B cell (primary cell): ENCODE results near the gene GPRIN2. TPM values are rescaled to one million over a fixed set of nuclear protein-coding genes. Genes with fewer than 3 reads are reported as not detected.

Experiments
- ATAC-seq: fragments of 200-7000 bp; cut with Tn5 transposase; one replicate; pipeline ENCODE4 v1.10.0; 2021; ENCODE audit warnings: low read depth, mild to moderate bottlenecking, moderate number of reproducible peaks, moderate library complexity
- CTCF ChIA-PET: fragments of 350-600 bp; sonication (Branson Sonifier 250); formaldehyde crosslinking; loops from one replicate; lab custom pipeline; 2021; ENCODE audit warnings: antibody characterized with exemption, inconsistent platforms; lab: Charles Lee
- POLR2A ChIA-PET: fragments of 350-600 bp; sonication (Branson Sonifier 250); formaldehyde crosslinking; loops from one replicate; lab custom pipeline; 2021; ENCODE audit warnings: antibody characterized with exemption; lab: Charles Lee
- DNase-seq: peaks from one replicate; pipeline ENCODE4 v3.0.0; 2013
- H2AFZ ChIP-seq: 2 replicates; pipeline ENCODE4 v1.6.1; 2012; ENCODE audit warnings: mild to moderate bottlenecking, low read depth, low read length; ENCODE audit not compliant: insufficient read depth, poor library complexity, severe bottlenecking
- H3K27ac ChIP-seq, 2 donors: 1 replicate in 1 of 2; 2 replicates in 1 of 2; pipeline ENCODE4 v1.5.1; 2012 to 2013; ENCODE audit warnings: low read length in 2 of 2, mild to moderate bottlenecking in 2 of 2, moderate library complexity in 1 of 2
- H3K27me3 ChIP-seq, 4 experiments: fragments of 200-600 bp in 1 of 4; sonication (generic) in 1 of 4; replicated peaks in 1 of 4; 1 replicate in 2 of 4; 2 replicates in 2 of 4; pipeline versions ENCODE4 v1.6.1 to v1.7.0; 2013 to 2016; ENCODE audit warnings: low read length in 3 of 4, mild to moderate bottlenecking in 2 of 4, mixed read lengths in 1 of 4, moderate library complexity in 1 of 4; ENCODE audit not compliant: insufficient read depth in 4 of 4, control insufficient read depth in 3 of 4; ENCODE audit errors: control extremely low read depth in 1 of 4
- H3K36me3 ChIP-seq, 2 experiments: replicated peaks in 1 of 2; 1 replicate in 1 of 2; 2 replicates in 1 of 2; pipeline versions ENCODE4 v1.6.1 to v1.7.1; 2013; ENCODE audit warnings: low read length in 1 of 2; ENCODE audit not compliant: insufficient read depth in 2 of 2, control insufficient read depth in 1 of 2; ENCODE audit errors: control extremely low read depth in 1 of 2, extremely low read depth in 1 of 2
- H3K4me1 ChIP-seq, 2 donors: fragments of 200-600 bp in 1 of 2; sonication (generic) in 1 of 2; 1 replicate in 1 of 2; 2 replicates in 1 of 2; pipeline versions ENCODE4 v1.5.1 to v1.6.1; 2013 to 2017; ENCODE audit warnings: low read length in 2 of 2; ENCODE audit not compliant: control insufficient read depth in 2 of 2, insufficient read depth in 2 of 2
- H3K4me2 ChIP-seq: replicated peaks from 2 replicates; pipeline ENCODE3; 2012; ENCODE audit warnings: mild to moderate bottlenecking, low read depth, low read length; ENCODE audit not compliant: poor library complexity, severe bottlenecking
- H3K4me3 ChIP-seq, 5 experiments: fragments of 200-600 bp in 1 of 5; sonication (generic) in 1 of 5; 1 replicate in 3 of 5; 2 replicates in 2 of 5; pipeline versions ENCODE4 v1.5.1 to v1.7.0; 2011 to 2016; ENCODE audit warnings: low read length in 4 of 5, mild to moderate bottlenecking in 4 of 5, low read depth in 2 of 5, control low read depth in 1 of 5, moderate library complexity in 1 of 5; ENCODE audit not compliant: insufficient read depth in 1 of 5; ENCODE audit errors: control extremely low read depth in 1 of 5, extremely low read depth in 1 of 5
- H3K79me2 ChIP-seq: fragments of 200-600 bp; sonication (generic); one replicate; pipeline ENCODE4 v1.6.0; 2016; ENCODE audit warnings: low read length; ENCODE audit not compliant: control insufficient read depth, insufficient read depth
- H3K9ac ChIP-seq: fragments of 200-600 bp; sonication (generic); 2 replicates; pipeline ENCODE4 v1.6.1; 2017; ENCODE audit warnings: mild to moderate bottlenecking, low read length, moderate library complexity
- H3K9me3 ChIP-seq, 3 donors: one replicate each; pipeline versions ENCODE4 v1.6.1 to v1.7.1; 2013; ENCODE audit warnings: low read length in 2 of 3; ENCODE audit not compliant: control insufficient read depth in 2 of 3, insufficient read depth in 1 of 3; ENCODE audit errors: control extremely low read depth in 1 of 3
- H4K20me1 ChIP-seq: 2 replicates; pipeline ENCODE4 v1.6.0; 2012; ENCODE audit warnings: mild to moderate bottlenecking, low read length; ENCODE audit not compliant: insufficient read depth, control insufficient read depth, poor library complexity, severe bottlenecking
- H3K27ac Mint-ChIP-seq: one replicate; pipeline ENCODE4 v1.8.0; 2021; ENCODE audit warnings: mixed read lengths
- H3K27me3 Mint-ChIP-seq: one replicate; pipeline ENCODE4 v1.8.0; 2021; ENCODE audit warnings: mixed read lengths
- H3K4me1 Mint-ChIP-seq: one replicate; pipeline ENCODE4 v1.8.0; 2021; ENCODE audit warnings: mixed read lengths
- H3K4me3 Mint-ChIP-seq: one replicate; pipeline ENCODE4 v1.8.0; 2021; ENCODE audit warnings: mixed read lengths
- H3K9me3 Mint-ChIP-seq: one replicate; pipeline ENCODE4 v1.8.0; 2022; ENCODE audit warnings: mixed read lengths; ENCODE audit not compliant: insufficient read depth
- CTCF ChIP-seq: fragments of 200-600 bp; IDR thresholded peaks from one replicate; pipeline ENCODE4 v1.8.0; 2022; ENCODE audit warnings: antibody characterized with exemption, mild to moderate bottlenecking
- EZH2 ChIP-seq: IDR thresholded peaks from 2 replicates; pipeline ENCODE4 v1.6.1; 2012; ENCODE audit warnings: borderline replicate concordance, low read depth, mild to moderate bottlenecking, moderate library complexity, low read length; ENCODE audit not compliant: insufficient read depth, poor library complexity, severe bottlenecking
- WGBS: methylation state at CpG from one replicate; pipeline ENCODE4 v1.1.5; 2013; ENCODE audit warnings: missing lambda C conversion rate; ENCODE audit not compliant: insufficient coverage; 5-methylcytosine and 5-hydroxymethylcytosine counted together
- intact Hi-C: fragments of 100-400 bp; cut with micrococcal nuclease; formaldehyde crosslinking; loops from one replicate; pipeline ENCODE4 v1.10.0; 2022
- polyA plus RNA-seq: library from polyadenylated mRNA; depleted of rRNA; stranded (reverse); fragments of >200 nt; gene quantifications from 2 replicates; pipeline ENCODE4 v1.2.3, GENCODE V29; 2012
- total RNA-seq, 2 donors: library from RNA; stranded (reverse); fragments of 120-200 nt in 1 of 2; gene quantifications; 1 replicate in 1 of 2; 2 replicates in 1 of 2; pipeline versions ENCODE4 v1.2.3 to v1.2.4, GENCODE V29; 2013 to 2022

GPRIN2 gene
- total and polyA plus RNA-seq, 2 donors (not counting 1 experiment from before 2014, with no cell fraction given): not detected

GRCh38 chr10:46551701-46552525 lies 4.5 kb downstream of the GPRIN2 start:
- 81% methylated on average over 10 of the region's 12 CpGs for WGBS
- Histone ChIP-seq H2AFZ (no peak overlapping the region), H3K9ac (no peak overlapping the region), H3K27ac (no peak overlapping the region), H3K36me3 (no peaks in the 10 kb centered on the region), H3K27me3 (peaks cover 0 to 16% (median 5%) of the 10 kb centered on the region in 4 experiments), H3K4me1 (peaks cover 6 to 9% of the 10 kb centered on the region in 2 donors), H3K9me3 (no peaks in the 10 kb centered on the region), H4K20me1 (no peaks in the 10 kb centered on the region), H3K4me3 (no peak overlapping the region), H3K79me2 (no peaks in the 10 kb centered on the region), H3K4me2 (no peak overlapping the region)
- CTCF ChIA-PET: no interaction called here
- ATAC-seq: no peak
- DNase-seq: no peak
- peaks cover 15% of the 10 kb centered on the region for H3K27me3 Mint-ChIP-seq
- POLR2A ChIA-PET: no interaction called here
- peaks cover 9% of the 10 kb centered on the region for H3K4me1 Mint-ChIP-seq
- intact Hi-C loops: no loop called here
- no peak overlapping the region for H3K27ac Mint-ChIP-seq
- TF ChIP-seq CTCF: no peak
- no peak for TF ChIP-seq EZH2
- H3K9me3 Mint-ChIP-seq: no peaks in the 10 kb centered on the region
- H3K4me3 Mint-ChIP-seq: no peak overlapping the region
